ENCODE data around the gene FNDC3B.

The FNDC3B gene

GRCh38 chr3:172057059-172057458 is 17.7 kb downstream of the FNDC3B start:
- no peak for DNase-seq

- no peak for DNase-seq
Observed at GRCh38 chr3:172057624-172058327, 18.4 kb downstream of the FNDC3B start.

DNA sequence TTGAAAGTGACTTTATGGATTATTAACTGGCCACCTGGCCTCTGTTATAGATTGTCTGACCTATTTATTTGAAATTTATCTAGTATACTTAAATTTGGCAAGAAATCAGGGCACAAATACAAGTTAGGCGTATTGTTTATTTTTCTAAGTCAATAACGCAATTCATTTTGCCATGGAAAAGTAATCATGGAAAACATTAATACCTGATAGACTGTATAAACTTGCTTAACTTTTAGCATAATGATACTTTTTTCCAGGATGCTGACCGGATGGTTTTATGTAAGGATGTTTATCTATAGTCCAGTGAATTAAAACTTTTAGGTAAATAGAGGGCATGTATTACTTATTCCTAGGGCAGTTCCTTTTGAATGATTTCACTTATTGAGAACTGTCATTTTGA is 20.2 kb downstream of the FNDC3B start:
- no peak for DNase-seq

- DNase-seq: no peak
Observed at GRCh38 chr3:172060234-172060633, 20.9 kb downstream of the FNDC3B start.

DNA sequence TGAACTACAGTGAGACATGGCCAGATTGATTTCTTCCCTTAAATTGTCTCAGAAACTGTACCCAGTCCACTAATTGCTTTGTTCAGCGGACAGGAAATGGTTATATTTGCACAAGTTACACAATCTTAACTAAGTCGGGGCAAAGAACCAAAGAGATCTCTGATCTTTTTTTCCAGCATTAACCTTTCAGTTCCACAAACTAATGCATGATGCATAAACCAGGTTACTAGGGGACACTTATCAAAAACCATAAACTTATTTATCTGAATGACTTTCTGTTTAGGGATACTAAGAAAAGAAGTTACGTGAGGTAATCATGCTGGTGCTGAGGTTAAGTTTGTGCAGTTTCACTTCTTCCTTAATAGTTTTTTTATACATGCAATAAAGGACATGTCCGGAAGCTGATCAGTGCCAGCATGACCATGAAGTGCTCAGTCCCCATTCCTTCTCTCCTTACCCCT is 22.4 kb downstream of the FNDC3B start:
- DNase-seq: peak; percentile 93

DNA sequence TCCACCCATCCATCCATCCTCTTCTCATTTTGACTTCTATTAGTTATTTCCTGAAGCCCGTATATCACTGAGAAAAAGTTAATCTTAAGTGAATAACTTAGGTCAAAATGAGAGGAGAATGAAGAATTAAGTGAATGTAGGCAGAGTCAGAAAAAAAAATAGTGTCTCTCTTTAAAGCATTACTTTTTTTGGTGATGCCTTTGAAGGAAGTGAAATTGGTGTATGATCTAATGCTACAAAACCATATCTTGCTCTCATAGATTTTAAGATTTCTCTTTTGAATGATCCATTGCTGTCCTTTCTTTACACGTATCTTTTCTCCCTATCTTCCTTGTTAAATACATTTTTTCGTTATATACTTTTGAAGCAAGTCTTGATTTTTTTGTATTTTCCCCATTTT is 23.4 kb downstream of the FNDC3B start:
- DNase-seq: peak; percentile 60

DNA sequence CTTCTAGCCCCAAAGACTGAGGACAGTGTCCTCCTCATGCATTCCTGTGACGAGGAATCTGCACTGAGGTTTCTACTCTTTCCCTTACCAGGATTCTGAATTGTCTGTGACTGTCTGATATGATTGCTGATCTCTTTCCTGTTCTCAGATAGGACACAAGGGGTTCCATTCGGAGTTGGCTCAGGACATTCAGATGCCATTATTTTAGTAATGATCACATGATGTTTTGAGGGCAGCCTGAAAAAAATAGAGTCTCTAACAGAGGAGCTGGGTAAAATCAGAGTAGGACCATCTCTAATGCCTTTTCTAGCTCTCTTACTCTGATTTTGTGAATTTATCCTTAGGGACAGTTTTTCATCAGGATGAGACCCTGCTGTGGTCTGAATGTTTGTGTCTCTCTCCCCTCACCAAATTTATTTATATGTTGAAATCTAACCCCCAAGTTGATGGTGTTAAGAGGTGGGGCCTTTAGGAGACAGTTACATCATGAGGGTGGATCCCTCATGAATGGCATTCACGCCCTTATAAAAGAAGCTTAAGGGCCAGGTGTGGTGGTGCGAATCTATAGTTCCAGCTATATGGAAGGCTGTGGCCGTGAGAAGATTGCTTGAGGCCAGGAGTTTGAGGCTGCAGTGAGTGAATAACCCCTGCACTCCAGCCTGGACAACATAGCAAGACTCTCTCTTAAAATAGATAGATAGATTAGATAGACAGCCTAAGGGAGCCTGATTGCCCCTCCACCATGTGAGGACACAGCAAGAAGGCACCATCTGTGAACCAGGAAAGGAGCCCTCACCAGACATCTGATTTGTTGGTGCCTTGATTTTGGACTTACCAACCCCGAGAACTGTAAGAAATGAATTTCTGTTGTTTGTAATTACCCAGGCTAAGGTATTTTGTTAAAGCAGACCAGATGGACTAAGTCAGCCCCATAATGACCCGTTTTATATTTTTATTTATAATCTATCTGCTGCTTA is 24.4 kb downstream of the FNDC3B start:
- no peak for DNase-seq

DNA sequence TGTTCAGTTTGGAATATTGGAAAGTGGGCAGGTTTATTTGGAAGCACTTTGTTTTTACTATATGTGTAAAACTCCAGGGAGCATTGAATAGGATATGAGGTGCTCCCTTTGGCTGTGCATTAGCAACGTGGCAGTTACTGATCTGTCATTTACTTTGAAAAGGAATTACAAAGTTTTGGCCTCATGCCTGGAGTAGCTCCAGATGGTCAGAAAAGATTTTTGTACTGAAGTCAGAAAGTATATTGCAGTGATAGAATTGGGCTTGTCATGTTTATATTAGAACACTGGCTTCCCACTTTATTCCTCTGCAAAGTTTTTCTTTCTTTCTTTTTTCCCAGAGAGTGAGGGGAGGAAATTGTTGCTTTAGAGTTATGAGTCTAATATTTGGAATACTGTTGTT is 26.1 kb downstream of the FNDC3B start:
- DNase-seq: no peak

GRCh38 chr3:172065967-172066762 is 26.8 kb downstream of the FNDC3B start:
- peak; percentile 53 for DNase-seq

GRCh38 chr3:172066880-172067796 is 27.8 kb downstream of the FNDC3B start:
- no peak for DNase-seq

GRCh38 chr3:172067837-172068440 is 28.6 kb downstream of the FNDC3B start:
- DNase-seq: no peak

DNA sequence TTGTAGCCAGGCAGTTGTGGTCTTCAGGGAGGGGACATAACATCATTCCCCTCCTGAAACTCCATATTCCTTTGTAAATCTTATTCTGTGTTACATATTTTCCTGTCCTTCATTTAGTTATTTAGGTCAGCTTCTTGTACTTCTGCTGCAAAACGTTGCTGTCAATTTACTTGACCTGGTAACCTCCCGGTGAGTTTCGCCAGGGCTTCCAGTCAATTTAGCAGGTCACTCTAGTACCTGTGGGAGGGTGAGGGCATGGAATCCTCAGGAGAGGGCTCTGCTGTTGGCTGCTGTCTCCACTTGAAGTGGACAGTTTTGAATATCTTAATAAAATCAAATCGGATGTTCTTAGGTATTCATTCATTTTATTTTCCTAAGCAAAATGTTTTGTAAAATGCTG is 29.6 kb downstream of the FNDC3B start:
- no peak for DNase-seq

GRCh38 chr3:172069478-172069877 is 30.1 kb downstream of the FNDC3B start:
- no peak for DNase-seq

DNA sequence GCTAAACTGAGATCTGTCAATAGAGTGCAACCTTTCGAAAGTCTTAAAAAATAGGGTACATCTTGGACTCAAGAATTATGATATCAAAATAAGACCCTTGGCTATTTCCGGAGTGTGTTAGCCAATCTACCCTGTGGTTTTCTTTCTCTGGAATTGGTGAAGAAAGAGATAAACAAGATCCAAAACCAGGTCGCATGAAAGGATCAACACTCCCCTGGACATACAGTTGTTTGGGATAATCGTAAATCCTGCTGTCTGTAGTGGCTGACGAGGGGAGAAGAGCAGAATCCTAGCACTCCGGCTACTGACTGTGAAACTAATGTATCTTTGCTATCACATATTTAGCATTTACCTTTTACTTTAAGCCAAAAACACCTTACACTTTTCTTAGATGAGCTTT is 30.9 kb downstream of the FNDC3B start:
- DNase-seq: no peak

- no peak for DNase-seq
Observed at GRCh38 chr3:172070802-172071201, 31.4 kb downstream of the FNDC3B start.

DNA sequence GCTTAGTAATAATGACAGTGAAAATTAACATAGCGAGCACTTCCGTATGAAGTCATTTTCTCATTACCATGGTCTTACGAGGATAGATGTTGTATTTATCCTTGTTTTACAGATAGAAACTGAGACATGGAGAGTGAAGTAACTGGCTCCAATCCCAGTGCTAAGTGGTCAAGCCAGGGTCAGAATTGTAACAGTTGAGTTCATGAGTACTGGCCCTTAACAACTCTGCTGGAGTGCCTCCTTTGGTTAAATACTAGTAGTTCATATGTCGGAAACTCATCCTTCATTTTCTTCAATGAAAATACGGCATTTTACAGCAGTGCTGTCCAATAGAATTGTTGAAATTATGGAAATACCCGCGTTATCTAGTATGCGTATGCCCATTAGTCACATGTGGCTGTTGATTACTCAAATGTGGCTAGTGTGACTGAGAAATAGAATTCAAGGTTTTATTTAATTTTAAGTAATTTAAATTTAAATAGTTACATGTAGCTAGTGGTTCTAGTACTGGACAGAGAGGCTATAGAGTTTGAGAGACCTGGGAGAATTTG is 32.5 kb downstream of the FNDC3B start:
- DNase-seq: peak; percentile 82

- no peak for DNase-seq
Observed at GRCh38 chr3:172072543-172072942, 33.2 kb downstream of the FNDC3B start.

GRCh38 chr3:172073262-172073915 is 34.0 kb downstream of the FNDC3B start:
- DNase-seq: peak; percentile 23

DNA sequence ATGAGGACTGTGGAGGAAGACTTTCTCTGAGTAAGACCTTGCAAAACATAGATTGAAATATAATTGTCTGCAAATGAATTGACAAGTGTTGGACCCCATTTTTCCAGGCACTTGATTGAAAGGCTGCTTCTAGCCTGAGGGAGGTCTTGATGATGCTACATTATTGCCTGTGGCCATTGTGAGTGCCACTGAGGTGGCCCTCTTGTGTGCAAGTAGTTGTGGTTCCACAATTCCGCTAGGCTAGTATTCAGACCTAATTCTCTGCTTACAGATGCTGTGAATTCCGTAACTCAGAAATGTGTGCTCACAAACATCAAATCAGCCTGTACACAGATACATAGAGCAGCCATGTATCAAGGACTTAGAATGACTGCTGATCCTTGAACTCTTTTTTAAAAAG is 34.7 kb downstream of the FNDC3B start:
- no peak for DNase-seq

DNA sequence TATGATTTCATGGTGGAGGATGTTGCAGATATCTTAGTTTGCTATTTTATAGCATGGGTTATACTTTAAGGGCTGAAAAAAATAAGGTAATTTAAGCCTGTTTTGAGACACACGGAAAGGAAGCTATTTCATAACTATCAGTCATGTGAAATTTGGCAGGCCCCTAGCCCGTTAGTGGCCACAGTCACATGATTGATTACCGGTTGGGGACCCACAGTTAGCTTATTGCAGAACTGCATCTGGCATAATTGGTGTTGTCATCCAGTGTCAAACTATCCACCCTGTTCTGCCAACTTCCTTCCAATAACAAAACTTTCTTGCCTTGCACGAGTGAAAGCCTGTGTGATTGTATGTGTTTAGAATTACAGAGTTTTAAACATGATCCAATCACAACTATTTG is 35.2 kb downstream of the FNDC3B start:
- DNase-seq: peak; percentile 92

GRCh38 chr3:172076212-172076611 is 36.8 kb downstream of the FNDC3B start:
- no peak for DNase-seq

Data from inflammatory macrophage treated with lipopolysaccharide for 4 hours (primary cell).